ENCODE measurements around the gene POC1A. TPM values are rescaled to one million over a fixed set of nuclear protein-coding genes. Genes with fewer than 3 reads are reported as not detected.

The POC1A gene
- total and polyA plus RNA-seq, 2 donors (not counting 1 experiment from before 2014, with no cell fraction given), result 1.7 to 2.8 TPM

DNA sequence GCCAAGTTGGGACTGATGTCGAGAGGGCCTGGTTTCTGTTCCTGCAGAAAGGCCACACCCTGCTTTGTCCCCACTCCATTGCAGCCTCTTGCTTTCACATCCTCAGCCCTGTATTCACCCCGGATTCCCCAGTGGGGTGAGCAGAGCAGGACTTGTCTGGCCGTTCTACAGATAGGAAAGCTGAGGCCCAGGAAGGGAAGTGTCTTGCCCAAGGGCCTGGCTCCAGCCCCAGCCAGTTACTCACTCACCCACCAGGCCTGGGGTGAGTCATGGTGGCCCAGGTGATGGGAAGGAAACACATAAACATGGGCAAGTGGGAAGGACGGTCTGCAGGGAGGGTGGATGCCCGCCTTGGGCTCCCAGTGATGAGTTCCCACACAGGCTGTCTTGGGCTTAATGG is 91.7 kb downstream of the POC1A start:
- Histone ChIP-seq H3K9me3 (ENCODE audit: control extremely low read depth in 1 of 3, control insufficient read depth in 2 of 3, insufficient read depth in 1 of 3, low read length in 2 of 3) (no peaks in the 10 kb centered on the region), H3K4me1 (ENCODE audit: control insufficient read depth in 2 of 2, insufficient read depth in 2 of 2, low read length in 2 of 2) (peaks cover 15 to 24% of the 10 kb centered on the region in 2 donors), H3K79me2 (ENCODE audit: control insufficient read depth, insufficient read depth, low read length) (no peaks in the 10 kb centered on the region), H3K4me3 (ENCODE audit: control extremely low read depth in 1 of 5, extremely low read depth in 1 of 5, insufficient read depth in 1 of 5, low read depth in 2 of 5, low read length in 4 of 5) (no peak overlapping the region), H3K4me2 (replicated peaks; ENCODE audit: low read depth, low read length, poor library complexity, severe bottlenecking) (peak overlapping the region; percentile 42), H3K27ac (ENCODE audit: low read length in 2 of 2) (no peak overlapping the region), H2AFZ (ENCODE audit: insufficient read depth, low read depth, low read length, poor library complexity, severe bottlenecking) (peak overlapping the region; percentile 44), H3K36me3 (replicated peaks in 1 of 2; ENCODE audit: control extremely low read depth in 1 of 2, control insufficient read depth in 1 of 2, extremely low read depth in 1 of 2, insufficient read depth in 2 of 2, low read length in 1 of 2) (no peaks in the 10 kb centered on the region), H4K20me1 (ENCODE audit: control insufficient read depth, insufficient read depth, low read length, poor library complexity, severe bottlenecking) (no peaks in the 10 kb centered on the region), H3K9ac (ENCODE audit: low read length) (peak overlapping the region; percentile 20), H3K27me3 (replicated peaks in 1 of 4; ENCODE audit: control extremely low read depth in 1 of 4, control insufficient read depth in 3 of 4, insufficient read depth in 4 of 4, low read length in 3 of 4) (no peaks in the 10 kb centered on the region)
- peak; percentile 50 for DNase-seq
- intact Hi-C loops (cut with micrococcal nuclease), result no loop called here
- CTCF ChIA-PET, result no interaction called here
- no peaks in the 10 kb centered on the region for H3K9me3 Mint-ChIP-seq (ENCODE audit: insufficient read depth)
- no peaks in the 10 kb centered on the region for H3K27me3 Mint-ChIP-seq
- POLR2A ChIA-PET, result no interaction called here
- peaks cover 26% of the 10 kb centered on the region for H3K4me1 Mint-ChIP-seq
- ATAC-seq (ENCODE audit: low read depth), result peak; percentile 31
- H3K27ac Mint-ChIP-seq, result peak overlapping the region; percentile 28
- WGBS (ENCODE audit: insufficient coverage), result 54% methylated on average over 4 of the region's 5 CpGs
- no peak for TF ChIP-seq EZH2 (IDR thresholded peaks at IDR 0.05; ENCODE audit: borderline replicate concordance, insufficient read depth, low read depth, low read length, poor library complexity, severe bottlenecking)
- no peak overlapping the region for H3K4me3 Mint-ChIP-seq

- Histone ChIP-seq H3K36me3 (replicated peaks in 1 of 2; ENCODE audit: control extremely low read depth in 1 of 2, control insufficient read depth in 1 of 2, extremely low read depth in 1 of 2, insufficient read depth in 2 of 2, low read length in 1 of 2) (no peaks in the 10 kb centered on the region), H4K20me1 (ENCODE audit: control insufficient read depth, insufficient read depth, low read length, poor library complexity, severe bottlenecking) (no peaks in the 10 kb centered on the region), H3K4me2 (replicated peaks; ENCODE audit: low read depth, low read length, poor library complexity, severe bottlenecking) (no peak overlapping the region), H3K9me3 (ENCODE audit: control extremely low read depth in 1 of 3, control insufficient read depth in 2 of 3, insufficient read depth in 1 of 3, low read length in 2 of 3) (no peaks in the 10 kb centered on the region), H3K9ac (ENCODE audit: low read length) (no peak overlapping the region), H3K27me3 (replicated peaks in 1 of 4; ENCODE audit: control extremely low read depth in 1 of 4, control insufficient read depth in 3 of 4, insufficient read depth in 4 of 4, low read length in 3 of 4) (no peaks in the 10 kb centered on the region), H2AFZ (ENCODE audit: insufficient read depth, low read depth, low read length, poor library complexity, severe bottlenecking) (no peak overlapping the region), H3K4me3 (ENCODE audit: control extremely low read depth in 1 of 5, extremely low read depth in 1 of 5, insufficient read depth in 1 of 5, low read depth in 2 of 5, low read length in 4 of 5) (no peak overlapping the region), H3K27ac (ENCODE audit: low read length in 2 of 2) (no peak overlapping the region), H3K4me1 (ENCODE audit: control insufficient read depth in 2 of 2, insufficient read depth in 2 of 2, low read length in 2 of 2) (peaks cover 16 to 31% of the 10 kb centered on the region in 2 donors), H3K79me2 (ENCODE audit: control insufficient read depth, insufficient read depth, low read length) (no peaks in the 10 kb centered on the region)
- H3K27me3 Mint-ChIP-seq, result no peaks in the 10 kb centered on the region
- no peak overlapping the region for H3K4me3 Mint-ChIP-seq
- peak overlapping the region; percentile 2 for H3K27ac Mint-ChIP-seq
- no peak for DNase-seq
- intact Hi-C loops (cut with micrococcal nuclease), result no loop called here
- POLR2A ChIA-PET, result no interaction called here
- CTCF ChIA-PET, result no interaction called here
- no peaks in the 10 kb centered on the region for H3K9me3 Mint-ChIP-seq (ENCODE audit: insufficient read depth)
- peaks cover 34% of the 10 kb centered on the region for H3K4me1 Mint-ChIP-seq
- ATAC-seq (ENCODE audit: low read depth), result no peak
- 96% methylated on average over 2 of the region's 4 CpGs for WGBS (ENCODE audit: insufficient coverage)
- TF ChIP-seq EZH2 (IDR thresholded peaks at IDR 0.05; ENCODE audit: borderline replicate concordance, insufficient read depth, low read depth, low read length, poor library complexity, severe bottlenecking), result no peak
These were observed 92.9 kb downstream of the POC1A start for GRCh38 chr3:52061121-52061910.
